Measurements from ENCODE around the gene CBX3. TPM values are rescaled to one million over a fixed set of nuclear protein-coding genes. Genes with fewer than 3 reads are reported as not detected.
"Not testable (repeated sequence)": the region's sequence is repeated elsewhere in the genome, so short reads cannot be mapped to it uniquely, and the experiment has no call there.

The CBX3 gene
- polyA plus RNA-seq (ENCODE audit: insufficient read length in 12 of 12), result 100 to 1,000 TPM in 11 of 12 donors, not detected in 1; 147 to 253 (median 198) TPM
- long read RNA-seq, donor 1, transcript CBX3-201 (6 exons, 2,128 nt), result minor isoform, 5 of 155 reads
- long read RNA-seq, donor 1, transcript CBX3-202 (6 exons, 1,857 nt), result major isoform, 64 of 155 reads
- long read RNA-seq, donor 1, transcript CBX3-206 (3 exons, 860 nt), result minor isoform, 7 of 155 reads
- long read RNA-seq, donor 1, partial matches to known transcripts, result 70 of 155 reads
- long read RNA-seq, donor 1, other reads (novel, unspliced or antisense), result 0 of 155 reads
- long read RNA-seq, donor 2, transcript CBX3-201 (6 exons, 2,128 nt), result minor isoform, 5 of 135 reads
- long read RNA-seq, donor 2, transcript CBX3-202 (6 exons, 1,857 nt), result major isoform, 86 of 135 reads
- long read RNA-seq, donor 2, transcript CBX3-206 (3 exons, 860 nt), result minor isoform, 17 of 135 reads
- long read RNA-seq, donor 2, partial matches to known transcripts, result 15 of 135 reads
- long read RNA-seq, donor 2, other reads (novel, unspliced or antisense), result 11 of 135 reads
- long read RNA-seq, donor 3, transcript CBX3-206 (3 exons, 860 nt), result minor isoform, 12 of 49 reads
- long read RNA-seq, donor 3, transcript CBX3-202 (6 exons, 1,857 nt), result major isoform, 29 of 49 reads
- long read RNA-seq, donor 3, partial matches to known transcripts, result 5 of 49 reads
- long read RNA-seq, donor 3, other reads (novel, unspliced or antisense), result 0 of 49 reads
- long read RNA-seq, donor 4, transcript CBX3-202 (6 exons, 1,857 nt), result major isoform, 18 of 59 reads
- long read RNA-seq, donor 4, partial matches to known transcripts, result 34 of 59 reads
- long read RNA-seq, donor 4, other reads (novel, unspliced or antisense), result 0 of 59 reads
- long read RNA-seq, donor 5, transcript CBX3-202 (6 exons, 1,857 nt), result major isoform, 86 of 128 reads
- long read RNA-seq, donor 5, transcript CBX3-206 (3 exons, 860 nt), result minor isoform, 13 of 128 reads
- long read RNA-seq, donor 5, partial matches to known transcripts, result 25 of 128 reads
- long read RNA-seq, donor 5, other reads (novel, unspliced or antisense), result 0 of 128 reads
- long read RNA-seq, donor 6, transcript CBX3-201 (6 exons, 2,128 nt), result minor isoform, 6 of 72 reads
- long read RNA-seq, donor 6, transcript CBX3-206 (3 exons, 860 nt), result minor isoform, 10 of 72 reads
- long read RNA-seq, donor 6, transcript CBX3-202 (6 exons, 1,857 nt), result major isoform, 42 of 72 reads
- long read RNA-seq, donor 6, partial matches to known transcripts, result 14 of 72 reads
- long read RNA-seq, donor 6, other reads (novel, unspliced or antisense), result 0 of 72 reads
- long read RNA-seq, donor 7, transcript CBX3-202 (6 exons, 1,857 nt), result major isoform, 37 of 84 reads
- long read RNA-seq, donor 7, transcript CBX3-206 (3 exons, 860 nt), result minor isoform, 10 of 84 reads
- long read RNA-seq, donor 7, partial matches to known transcripts, result 34 of 84 reads
- long read RNA-seq, donor 7, other reads (novel, unspliced or antisense), result 0 of 84 reads
- long read RNA-seq, donor 8, transcript CBX3-202 (6 exons, 1,857 nt), result major isoform, 65 of 111 reads
- long read RNA-seq, donor 8, transcript CBX3-206 (3 exons, 860 nt), result minor isoform, 19 of 111 reads
- long read RNA-seq, donor 8, partial matches to known transcripts, result 22 of 111 reads
- long read RNA-seq, donor 8, other reads (novel, unspliced or antisense), result 0 of 111 reads
- long read RNA-seq, donor 9, transcript CBX3-202 (6 exons, 1,857 nt), result major isoform, 32 of 65 reads
- long read RNA-seq, donor 9, transcript CBX3-206 (3 exons, 860 nt), result minor isoform, 14 of 65 reads
- long read RNA-seq, donor 9, partial matches to known transcripts, result 18 of 65 reads
- long read RNA-seq, donor 9, other reads (novel, unspliced or antisense), result 0 of 65 reads
- long read RNA-seq, donor 10, transcript CBX3-202 (6 exons, 1,857 nt), result major isoform, 52 of 104 reads
- long read RNA-seq, donor 10, transcript CBX3-206 (3 exons, 860 nt), result minor isoform, 14 of 104 reads
- long read RNA-seq, donor 10, partial matches to known transcripts, result 31 of 104 reads
- long read RNA-seq, donor 10, other reads (novel, unspliced or antisense), result 0 of 104 reads
- long read RNA-seq, donor 11, transcript CBX3-206 (3 exons, 860 nt), result minor isoform, 28 of 130 reads
- long read RNA-seq, donor 11, transcript CBX3-202 (6 exons, 1,857 nt), result major isoform, 72 of 130 reads
- long read RNA-seq, donor 11, partial matches to known transcripts, result 23 of 130 reads
- long read RNA-seq, donor 11, other reads (novel, unspliced or antisense), result 0 of 130 reads

GRCh38 chr7:26201247-26202018, at the start of gene CBX3:
Gene CBX3 (plus strand): TSS chr7:26201745. CDS start chr7:26202999, 1,254 bp downstream.
- peak; percentile 76 for DNase-seq

- no peak for DNase-seq
Observed at GRCh38 chr7:26151953-26152781, 49.4 kb upstream of the CBX3 start, which contains the start of gene NFE2L3. Gene NFE2L3 (plus strand): TSS chr7:26152198. CDS start chr7:26152499, 301 bp downstream.

GRCh38 chr7:26152782-26153240, 48.7 kb upstream of the CBX3 start:
- not testable (repeated sequence) for DNase-seq

GRCh38 chr7:26153241-26153822, 48.2 kb upstream of the CBX3 start:
- DNase-seq, result no peak

GRCh38 chr7:26153823-26154783, 47.4 kb upstream of the CBX3 start:
- no peak for DNase-seq

GRCh38 chr7:26155531-26156375, 45.8 kb upstream of the CBX3 start:
- DNase-seq, result no peak

GRCh38 chr7:26156451-26157420, 44.8 kb upstream of the CBX3 start:
- no peak for DNase-seq

- no peak for DNase-seq
Observed at GRCh38 chr7:26157520-26158105, 43.9 kb upstream of the CBX3 start.

GRCh38 chr7:26159243-26159642, 42.3 kb upstream of the CBX3 start:
- DNase-seq, result no peak

- DNase-seq, result no peak
Observed at GRCh38 chr7:26160896-26161295, 40.6 kb upstream of the CBX3 start.

GRCh38 chr7:26162431-26162830, 39.1 kb upstream of the CBX3 start:
- no peak for DNase-seq

GRCh38 chr7:26163804-26164203, 37.7 kb upstream of the CBX3 start:
- not testable (repeated sequence) for DNase-seq

GRCh38 chr7:26165950-26166683, 35.4 kb upstream of the CBX3 start:
- DNase-seq, result no peak
